GM21528 (cell line): ENCODE results near the gene GALNT9.
"Not testable (repeated sequence)": the region's sequence is repeated elsewhere in the genome, so short reads cannot be mapped to it uniquely, and the experiment has no call there.

Experiments
- ATAC-seq: cut with Tn5 transposase; IDR thresholded peaks from one replicate; pipeline ENCODE4 v1.9.1; 2021; ENCODE audit warnings: mild to moderate bottlenecking, moderate library complexity; ENCODE audit not compliant: unreplicated experiment, low FRiP score

The GALNT9 gene

DNA sequence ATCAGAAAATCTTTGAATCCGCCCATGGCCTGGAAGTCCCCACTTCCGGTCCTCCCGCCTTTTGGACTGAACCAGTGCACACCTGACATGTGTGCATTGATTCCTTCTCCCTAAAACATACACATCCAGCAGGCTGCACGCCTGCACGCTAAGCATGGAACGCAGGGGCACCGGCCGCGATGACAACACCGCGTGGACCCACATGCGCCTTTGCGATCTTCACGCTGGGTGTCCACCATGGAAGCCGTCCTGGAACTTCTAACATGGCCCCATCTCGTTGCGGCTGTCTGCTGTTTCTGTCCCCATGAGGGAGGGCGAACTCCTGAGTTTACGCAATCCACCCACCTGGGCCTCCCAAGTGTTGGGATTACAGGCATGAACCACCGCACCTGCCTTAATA, 73.7 kb downstream of the GALNT9 start:
- ATAC-seq: no peak

DNA sequence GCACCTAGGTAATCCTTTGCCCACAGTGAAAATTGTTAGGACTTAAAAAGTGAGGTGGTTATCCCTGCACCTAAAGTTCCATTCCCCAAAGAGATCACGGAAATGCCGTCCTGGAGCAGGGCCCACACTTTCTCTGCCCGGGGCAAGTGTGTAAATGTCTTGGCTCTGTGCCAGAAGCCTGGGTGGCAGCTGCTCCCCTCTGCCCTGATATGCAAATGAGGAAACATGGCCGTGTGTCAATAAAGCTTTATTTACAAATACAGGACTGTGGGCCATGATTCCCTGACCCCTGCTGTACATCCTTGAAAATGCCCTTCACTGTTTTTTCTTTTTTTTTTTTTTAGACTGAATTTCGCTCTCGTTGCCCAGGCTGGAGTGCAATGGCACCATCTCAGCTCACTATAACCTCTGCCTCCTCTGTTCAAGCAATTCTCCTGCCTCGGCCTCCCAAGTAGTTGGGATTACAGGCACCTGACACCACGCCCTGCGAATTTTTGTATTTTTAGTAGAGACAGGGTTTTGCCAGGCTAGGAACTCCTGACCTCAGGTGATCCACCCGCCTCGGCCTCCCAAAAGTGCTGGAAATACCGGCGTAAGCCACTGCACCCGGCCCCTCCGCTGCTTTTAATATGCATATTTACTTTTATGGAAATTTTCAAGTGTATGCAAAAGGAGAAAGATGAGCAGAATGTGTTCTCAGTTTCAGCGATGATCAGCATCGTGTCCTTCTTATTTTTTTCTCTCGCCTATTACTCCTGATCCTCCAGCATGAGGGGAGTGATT, 75.5 kb downstream of the GALNT9 start:
- no peak for ATAC-seq

DNA sequence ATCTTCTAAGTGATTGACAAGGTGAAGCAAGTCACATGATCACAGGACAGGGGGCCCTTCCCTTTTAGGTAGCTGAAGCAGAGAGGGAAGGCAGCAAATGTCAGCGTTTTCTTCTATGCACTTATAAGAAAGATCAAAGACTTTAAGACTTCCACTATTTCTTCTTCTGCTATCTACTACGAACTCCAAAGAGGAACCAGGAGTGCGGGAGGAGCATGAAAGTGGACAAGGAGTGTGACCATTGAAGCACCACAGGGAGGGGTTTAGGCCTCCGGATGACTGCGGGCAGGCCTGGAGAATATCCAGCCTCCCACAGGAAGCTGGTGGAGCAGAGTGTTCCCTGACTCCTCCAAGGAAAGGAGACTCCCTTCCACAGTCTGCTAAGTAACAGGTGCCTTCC, 76.4 kb downstream of the GALNT9 start:
- ATAC-seq: not testable (repeated sequence)

DNA sequence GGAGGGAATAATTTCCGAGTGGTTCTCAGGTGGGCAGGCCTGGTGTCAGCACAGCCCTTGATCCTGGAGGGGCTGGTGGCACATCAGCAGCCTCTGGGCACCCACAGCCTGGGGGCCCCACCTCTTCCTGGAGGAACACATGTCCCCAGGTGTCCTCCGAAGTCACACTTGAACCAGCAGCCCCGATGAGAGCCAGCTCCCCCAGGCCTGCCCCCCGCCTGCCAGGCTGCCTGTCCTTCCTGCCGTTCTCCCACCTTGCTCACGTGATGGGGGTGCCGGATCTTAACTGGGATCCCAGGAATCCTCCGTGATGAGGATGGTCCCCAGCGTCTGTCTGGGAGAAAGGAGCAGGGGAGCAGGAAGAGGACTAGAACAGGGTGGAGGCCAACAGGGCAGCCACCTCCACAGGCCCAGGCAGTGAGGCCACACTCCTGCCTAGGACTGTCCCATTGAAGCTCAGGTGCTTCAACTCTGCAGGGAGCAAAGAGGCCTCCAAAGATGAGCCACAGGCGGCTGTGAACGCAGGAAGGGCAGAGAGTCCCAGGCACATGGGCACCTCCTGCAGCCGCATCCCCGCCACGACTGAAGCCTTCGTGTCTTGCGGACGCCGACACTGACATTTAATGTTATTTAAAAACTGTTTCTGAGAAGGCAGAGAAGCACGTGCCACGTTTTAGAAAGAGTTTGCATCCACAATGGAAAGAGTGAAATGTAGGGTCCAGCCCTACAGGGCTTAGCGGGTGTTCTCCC, 77.5 kb downstream of the GALNT9 start:
- no peak for ATAC-seq

DNA sequence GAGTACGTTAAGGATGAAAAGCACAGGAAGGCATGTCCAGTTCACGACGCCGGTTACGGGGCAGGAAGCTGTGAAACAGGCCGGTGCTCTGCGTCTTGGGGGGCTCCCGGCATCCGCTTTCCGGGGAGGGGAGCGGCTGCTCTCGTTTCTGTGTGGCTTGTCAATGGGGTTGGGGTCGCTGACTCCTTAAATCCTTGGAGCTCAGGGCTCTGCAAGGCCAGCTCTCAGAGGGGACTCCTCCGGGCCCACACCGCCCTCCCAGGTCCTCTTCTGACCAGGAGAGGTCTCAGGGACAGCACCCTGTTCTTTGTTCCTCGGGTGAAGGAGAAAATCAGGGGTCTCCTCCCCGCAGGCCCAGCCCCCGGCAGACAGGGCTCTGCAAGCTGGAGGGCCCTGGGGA, 78.1 kb downstream of the GALNT9 start:
- no peak for ATAC-seq

DNA sequence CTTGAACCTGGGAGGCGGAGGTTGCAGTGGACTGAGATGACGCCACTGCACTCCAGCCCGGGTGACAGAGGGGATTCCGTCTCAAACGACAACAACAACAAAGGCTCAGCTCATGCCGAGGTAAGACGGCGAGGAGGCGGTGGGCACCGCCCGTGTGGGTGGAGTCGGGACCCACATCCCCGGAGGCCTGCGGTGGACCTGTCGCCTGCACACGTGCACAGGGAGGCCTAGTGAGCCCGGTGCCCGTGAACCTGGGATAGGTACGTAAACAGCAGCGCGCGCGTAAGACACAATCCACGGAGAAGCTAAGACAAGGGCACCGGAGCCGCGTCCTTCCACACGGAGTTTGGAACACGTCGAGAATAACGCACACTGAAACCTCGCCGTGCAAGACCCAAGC, 78.7 kb downstream of the GALNT9 start:
- no peak for ATAC-seq

DNA sequence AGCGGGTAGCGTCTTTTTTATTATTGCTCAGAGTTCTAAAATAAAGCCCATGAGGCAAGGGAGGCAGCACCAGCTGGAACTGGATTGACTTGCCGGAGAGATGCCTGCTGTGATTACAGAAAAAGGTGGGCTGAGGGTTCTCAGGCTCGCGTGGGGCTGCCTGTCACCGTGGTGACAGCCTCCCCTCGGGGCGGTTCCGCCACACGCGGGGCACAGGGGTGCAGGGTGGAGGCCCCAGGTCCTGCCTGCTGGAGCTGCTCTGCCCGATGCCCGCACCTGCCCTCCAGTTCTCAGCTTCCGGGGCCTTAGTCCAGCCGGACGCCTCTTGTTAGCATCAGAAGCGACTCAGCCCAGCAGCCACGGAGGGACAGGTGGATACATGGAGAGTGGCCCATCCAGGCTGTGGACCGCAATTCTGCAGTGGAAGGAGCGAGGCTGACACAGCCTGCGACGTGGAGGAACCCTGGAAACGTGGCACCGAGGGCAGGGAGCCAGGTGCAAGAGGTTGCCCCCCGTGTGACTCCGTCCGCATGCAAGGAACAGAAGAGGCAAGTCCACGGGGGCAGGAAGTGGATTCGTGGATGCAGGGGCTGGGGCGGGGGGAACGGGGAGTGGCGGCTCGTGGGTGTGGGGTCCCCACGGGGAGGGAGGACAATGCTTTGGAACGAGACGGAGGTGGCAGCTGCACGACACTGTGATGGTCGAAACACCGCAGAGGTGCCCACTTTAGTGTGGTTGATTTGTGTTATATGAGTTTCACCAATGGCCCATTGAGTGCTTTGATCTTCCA, 79.5 kb downstream of the GALNT9 start:
- ATAC-seq: no peak

DNA sequence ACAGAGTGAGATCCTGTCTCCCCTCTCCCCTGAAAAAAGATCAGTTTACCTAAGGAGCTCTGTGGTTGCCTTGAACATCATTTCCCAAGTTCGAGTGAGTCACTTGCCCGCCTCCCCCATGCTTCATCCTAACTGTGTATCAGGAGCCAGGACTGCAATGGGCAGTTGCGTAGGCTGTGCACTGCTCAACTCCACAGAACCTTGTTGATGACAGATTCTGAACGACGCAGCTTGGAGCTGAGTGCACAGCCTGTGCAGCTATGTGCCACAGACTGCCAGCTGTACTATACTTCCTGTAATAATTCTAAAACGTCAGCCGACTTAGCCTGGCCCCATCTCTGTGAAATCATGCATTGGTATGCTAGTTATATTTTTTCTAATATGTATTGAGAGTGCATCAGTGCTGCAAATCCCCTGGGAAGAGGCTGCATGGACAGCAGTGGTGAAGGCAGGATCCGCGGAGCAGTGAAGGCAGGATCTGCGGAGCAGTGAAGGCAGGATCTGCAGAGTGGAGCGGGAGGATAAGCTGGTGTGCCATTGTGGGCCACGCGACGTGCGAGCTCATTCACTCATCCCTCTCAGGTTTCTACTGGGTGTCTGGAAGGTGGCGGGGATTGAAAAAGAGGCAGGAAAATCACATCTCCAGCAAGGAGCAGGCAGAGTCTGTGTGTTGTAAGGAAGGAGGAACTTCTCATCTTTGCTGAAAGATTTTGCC, 80.8 kb downstream of the GALNT9 start:
- ATAC-seq: no peak

DNA sequence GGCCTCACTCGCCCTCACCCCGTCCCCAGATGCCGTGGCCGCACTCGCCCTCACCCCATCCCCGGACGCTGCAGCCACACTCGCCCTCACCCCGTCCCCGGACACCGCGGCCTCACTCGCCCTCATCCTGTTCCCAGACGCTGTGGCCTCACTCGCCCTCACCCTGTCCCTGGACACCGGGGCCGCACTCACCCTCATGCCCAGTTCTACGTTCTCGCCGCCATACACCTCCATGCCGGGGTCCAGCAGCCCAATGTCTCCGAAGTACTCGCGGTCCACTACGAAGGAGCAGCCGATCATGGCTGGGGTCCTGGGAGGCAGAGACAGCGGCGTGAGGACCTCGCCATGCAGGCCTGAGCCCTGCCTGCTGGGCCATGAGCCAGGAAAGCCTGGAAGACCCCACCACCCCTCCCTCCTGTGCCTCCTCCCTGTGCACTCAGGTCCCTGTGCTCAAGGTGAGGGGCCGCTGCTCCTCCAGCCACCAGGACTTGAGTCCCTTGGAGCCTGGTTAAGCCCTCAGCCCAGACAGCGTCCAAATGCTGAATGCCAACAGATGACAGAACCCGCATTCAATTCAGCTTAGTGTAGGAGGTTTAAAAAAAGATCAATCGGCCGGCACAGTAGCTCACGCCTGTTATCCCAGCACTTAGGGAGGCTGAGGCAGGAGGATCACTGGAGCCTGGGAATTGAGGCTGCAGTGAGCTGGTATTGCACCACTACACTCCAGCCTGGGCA, 81.5 kb downstream of the GALNT9 start:
- no peak for ATAC-seq

DNA sequence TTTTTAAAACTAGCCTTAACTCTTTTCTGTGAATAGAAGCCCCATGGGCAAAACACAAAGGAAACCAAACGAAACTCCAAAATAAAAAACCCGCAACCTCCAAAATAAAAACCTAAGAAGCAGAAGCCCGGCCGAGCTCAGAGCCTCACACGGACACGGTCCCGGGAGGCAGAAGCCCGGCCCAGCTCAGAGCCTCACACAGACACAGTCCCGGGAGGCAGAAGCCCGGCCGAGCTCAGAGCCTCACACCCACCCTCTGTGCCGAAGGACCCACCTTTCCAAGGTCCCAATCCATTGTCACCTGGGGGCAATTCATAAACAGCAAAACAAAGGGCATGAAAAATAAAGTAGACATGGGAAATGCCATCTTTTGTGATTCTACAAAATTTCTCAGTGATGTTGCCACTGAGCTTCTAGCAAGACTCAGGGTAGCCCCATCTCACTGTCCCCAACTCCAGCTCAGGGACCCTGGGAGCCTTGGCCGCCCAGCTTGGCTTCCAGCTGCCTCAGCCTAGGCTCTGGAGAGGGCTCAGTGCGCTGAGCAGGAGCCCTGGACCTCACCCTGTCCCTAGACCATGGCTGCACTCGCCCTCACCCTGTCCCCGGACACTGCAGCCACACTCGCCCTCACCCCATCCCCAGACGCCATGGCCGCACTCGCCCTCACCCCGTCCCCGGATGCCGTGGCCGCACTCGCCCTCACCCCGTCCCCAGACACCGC, 82.2 kb downstream of the GALNT9 start:
- no peak for ATAC-seq

DNA sequence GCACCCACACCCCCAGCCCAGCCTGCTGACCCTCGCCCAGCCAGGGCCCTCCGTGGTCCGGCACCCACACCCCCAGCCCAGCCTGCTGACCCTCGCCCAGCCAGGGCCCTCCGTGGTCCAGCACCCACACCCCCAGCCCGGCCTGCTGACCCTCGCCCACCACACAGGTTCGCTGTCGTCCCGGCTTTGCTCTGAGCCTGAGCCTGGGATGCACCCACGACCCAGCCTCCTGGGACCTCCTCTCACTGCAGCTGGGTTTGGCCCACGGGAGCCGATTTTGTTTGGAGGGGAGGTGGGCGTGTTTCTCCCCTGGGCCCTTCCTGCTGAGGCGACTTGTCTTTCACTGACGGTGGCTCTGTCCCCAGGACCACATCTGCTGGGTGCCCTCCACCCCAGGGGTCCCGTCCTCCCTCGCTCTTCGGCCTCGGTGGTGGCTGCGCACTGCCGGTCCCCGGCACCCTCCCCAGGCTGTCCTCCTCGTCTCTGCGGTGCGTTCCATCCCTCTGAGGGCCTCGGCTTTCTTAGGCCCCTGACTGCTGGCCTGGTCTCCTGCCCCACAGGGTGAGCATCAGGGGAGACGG, 83.8 kb downstream of the GALNT9 start:
- ATAC-seq: no peak

DNA sequence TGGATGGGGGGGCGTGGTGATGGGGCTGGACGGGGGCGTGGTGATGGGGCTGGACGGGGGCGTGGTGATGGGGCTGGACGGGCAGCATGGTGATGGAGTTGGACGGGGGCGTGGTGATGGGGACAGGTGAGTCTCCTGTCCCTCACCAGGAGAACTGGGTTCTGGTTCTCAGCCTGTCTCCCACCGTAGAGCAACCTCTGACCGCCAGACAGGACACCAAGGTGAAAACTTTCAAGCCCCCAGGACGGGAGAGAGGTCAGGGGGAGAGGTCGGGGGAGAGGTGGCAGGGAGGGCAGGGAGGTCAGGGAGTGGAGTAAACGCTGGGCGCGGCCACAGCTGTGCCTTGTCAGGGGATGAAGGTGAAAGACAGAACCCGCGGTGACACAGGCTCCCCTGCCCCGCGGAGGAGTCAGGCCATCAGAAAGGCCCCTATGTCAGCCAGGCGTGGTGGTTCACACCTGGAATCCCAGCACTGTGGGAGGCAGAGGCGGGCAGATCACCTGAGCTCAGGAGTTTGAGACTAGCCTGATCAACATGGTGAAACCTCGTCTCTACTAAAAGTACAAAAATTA, 84.6 kb downstream of the GALNT9 start:
- no peak for ATAC-seq

DNA sequence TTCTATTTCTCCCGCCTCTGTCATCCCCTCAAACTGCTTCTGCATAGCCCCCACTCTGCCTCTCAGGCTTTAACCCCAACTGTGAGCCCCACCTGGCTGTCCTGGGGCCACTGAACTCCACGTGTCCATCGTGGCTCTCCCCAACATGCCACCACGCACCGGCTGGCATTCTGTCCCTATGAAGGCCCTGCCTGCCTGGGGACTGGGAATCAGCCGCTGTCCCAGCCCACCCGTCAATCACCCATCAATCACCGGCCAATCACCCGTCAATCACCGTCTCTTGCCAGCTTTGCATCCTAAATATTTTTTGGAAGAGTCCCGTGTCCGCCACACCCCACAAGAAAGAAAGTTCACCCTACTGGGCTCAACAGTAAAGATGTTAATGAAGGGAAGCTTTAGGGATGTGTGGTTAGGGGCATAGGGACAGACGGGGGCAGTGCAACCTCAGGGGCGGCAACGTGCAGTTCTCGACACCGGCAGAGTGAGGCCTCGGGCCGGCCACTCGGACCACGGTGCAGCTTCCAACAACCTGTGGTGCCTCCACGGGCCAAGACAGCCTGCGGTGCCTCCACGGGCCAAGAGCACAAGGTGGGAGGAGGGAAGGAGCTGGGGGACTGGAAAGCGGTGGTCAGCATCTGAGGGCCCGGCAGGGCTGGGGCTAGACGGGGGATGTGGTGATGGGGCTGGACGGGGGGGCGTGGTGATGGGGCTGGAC, 85.6 kb downstream of the GALNT9 start:
- ATAC-seq: no peak

DNA sequence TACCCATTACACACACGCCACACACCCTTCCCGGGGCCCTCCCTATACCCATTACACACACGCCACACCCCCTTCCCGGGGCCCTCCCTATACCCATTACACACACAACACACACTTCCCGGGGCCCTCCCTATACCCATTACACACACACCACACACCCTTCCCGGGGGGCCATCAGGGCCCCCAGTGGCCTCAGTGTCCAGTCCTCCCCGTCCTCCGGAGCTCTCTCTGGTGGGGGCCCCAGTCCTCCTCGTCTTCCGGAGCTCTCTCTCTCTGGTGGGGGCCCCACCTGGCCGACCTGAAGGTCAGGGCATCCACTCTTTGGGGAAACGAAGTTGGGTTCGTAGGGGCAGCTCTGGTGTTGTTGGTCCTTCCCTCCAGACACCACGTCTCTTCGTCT, 86.2 kb downstream of the GALNT9 start:
- ATAC-seq: not testable (repeated sequence)

DNA sequence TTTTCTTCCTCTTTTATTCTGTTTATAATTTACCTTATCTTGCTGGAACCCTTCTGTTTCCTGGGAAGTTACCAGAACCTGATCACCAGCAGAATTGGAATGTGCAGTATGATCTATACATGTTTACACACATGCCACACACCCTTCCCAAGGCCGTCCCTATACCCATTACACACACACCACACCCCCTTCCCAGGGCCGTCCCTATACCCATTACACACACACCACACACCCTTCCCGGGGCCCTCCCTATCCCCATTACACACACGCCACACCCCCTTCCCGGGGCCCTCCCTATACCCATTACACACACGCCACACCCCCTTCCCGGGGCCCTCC, 88.8 kb downstream of the GALNT9 start:
- not testable (repeated sequence) for ATAC-seq

DNA sequence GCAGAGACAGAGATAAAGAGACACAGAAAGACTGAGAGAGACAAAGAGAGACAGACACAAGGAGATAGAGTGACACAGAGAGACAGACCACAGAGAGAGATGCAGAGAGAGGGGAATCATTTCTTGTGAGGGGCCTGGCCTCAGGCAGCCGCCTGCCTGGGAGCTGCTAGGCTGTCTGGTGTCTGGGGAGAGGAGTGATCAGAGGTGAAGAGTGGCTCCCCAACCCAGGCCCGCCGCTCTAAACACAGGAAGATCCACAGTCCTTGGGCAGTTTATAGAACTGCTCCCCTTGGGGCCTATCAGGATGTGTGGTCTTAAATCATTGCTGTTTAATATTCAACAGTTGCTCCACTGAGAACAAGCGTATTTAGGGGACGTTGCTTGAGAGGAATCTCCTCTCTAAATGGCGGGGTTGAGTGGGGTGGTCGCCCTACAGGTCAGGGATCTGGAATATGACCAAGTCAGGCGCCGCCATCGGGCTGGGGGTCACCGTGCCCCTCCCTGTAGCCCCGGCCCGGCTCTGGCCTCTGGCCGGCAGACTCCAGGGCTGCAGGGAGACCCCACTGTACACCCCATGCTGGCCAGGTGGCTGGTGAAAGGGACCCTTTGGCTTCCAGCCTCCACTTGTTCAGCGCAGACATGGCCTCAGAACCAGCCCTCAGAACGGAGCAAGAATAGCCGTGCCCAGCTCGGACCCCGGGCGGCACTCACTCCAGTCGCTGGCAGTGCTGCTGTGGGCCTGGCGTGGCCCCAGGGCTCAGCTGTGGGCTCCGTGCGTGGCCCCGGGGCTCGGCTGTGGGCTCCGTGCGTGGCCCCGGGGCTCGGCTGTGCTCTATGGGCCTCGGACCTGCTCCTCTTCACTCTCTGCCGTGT, 89.4 kb downstream of the GALNT9 start:
- ATAC-seq: no peak

DNA sequence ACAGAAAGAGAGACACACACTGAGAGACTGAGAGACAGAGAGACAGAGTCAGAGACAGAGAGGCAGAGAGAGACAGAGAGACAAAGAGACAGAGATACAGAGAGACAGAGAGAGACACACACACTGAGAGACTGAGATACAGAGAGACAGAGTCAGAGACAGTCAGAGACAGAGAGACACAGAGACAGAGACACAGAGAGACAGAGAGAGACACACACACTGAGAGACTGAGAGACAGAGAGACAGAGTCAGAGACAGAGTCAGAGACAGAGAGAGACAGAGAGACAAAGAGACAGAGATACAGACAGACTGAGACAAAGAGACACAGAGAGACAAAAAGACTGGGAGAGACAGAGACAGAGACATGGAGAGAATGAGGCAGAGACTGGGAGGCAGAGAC, 90.0 kb downstream of the GALNT9 start:
- ATAC-seq: no peak
